SK-N-SH (cell line): ENCODE results near the gene DHX16. TPM values are rescaled to one million over a fixed set of nuclear protein-coding genes. Genes with fewer than 3 reads are reported as not detected.

ENCODE experiments used
- CTCF ChIA-PET: fragments of 300-600, 350-600 bp; formaldehyde crosslinking; extraction: SDS; loops from one replicate; lab custom pipeline; 2021; lab: Yijun Ruan, JAX
- POLR2A ChIA-PET: fragments of 350-600 bp; sonication (Branson Sonifier 250); formaldehyde crosslinking; extraction: SDS; loops from one replicate; lab custom pipeline; 2020; ENCODE audit warnings: antibody characterized with exemption, inconsistent platforms; lab: Yijun Ruan, JAX
- DNase-seq: peaks from one replicate; pipeline ENCODE4 v3.0.0; 2012
- H2AFZ ChIP-seq: fragments of 200-600 bp; sonication (generic); 2 replicates; pipeline ENCODE4 v1.8.1; 2016; ENCODE audit warnings: antibody characterized with exemption, mild to moderate bottlenecking, low read depth
- H3F3A ChIP-seq: fragments of 200-600 bp; sonication (generic); replicated peaks from 2 replicates; pipeline ENCODE3; 2016; ENCODE audit warnings: antibody characterized with exemption, mild to moderate bottlenecking; ENCODE audit not compliant: insufficient read depth
- H3K27ac ChIP-seq, 2 experiments: fragments of 200-500 bp in 1 of 2; fragments of 200-600 bp in 1 of 2; sonication (Bioruptor generic) in 1 of 2; sonication (generic), shearing (Covaris generic) in 1 of 2; 2 replicates each; pipeline versions ENCODE4 v1.5.1 to v1.6.1; 2014 to 2016; ENCODE audit warnings: low read depth in 2 of 2, inconsistent platforms in 1 of 2, low read length in 1 of 2, mild to moderate bottlenecking in 1 of 2, mixed read lengths in 1 of 2
- H3K27me3 ChIP-seq: fragments of 200-600 bp; sonication (generic), shearing (Covaris generic); 2 replicates; pipeline ENCODE4 v1.6.1; 2016; ENCODE audit warnings: mixed run types; ENCODE audit not compliant: insufficient read depth
- H3K36me3 ChIP-seq, 2 experiments: fragments of 200-500 bp in 1 of 2; fragments of 200-600 bp in 1 of 2; sonication (Bioruptor generic) in 1 of 2; sonication (generic) in 1 of 2; replicated peaks in 1 of 2; 2 replicates each; pipeline versions ENCODE3 to v1.5.1; 2014 to 2016; ENCODE audit warnings: low read length in 1 of 2, mild to moderate bottlenecking in 1 of 2; ENCODE audit not compliant: insufficient read depth in 2 of 2, control insufficient read depth in 1 of 2
- H3K4me1 ChIP-seq, 2 experiments: fragments of 200-500 bp in 1 of 2; fragments of 200-600 bp in 1 of 2; sonication (Bioruptor generic) in 1 of 2; sonication (generic), shearing (Covaris generic) in 1 of 2; 2 replicates each; pipeline versions ENCODE4 v1.5.1 to v1.6.1; 2014 to 2016; ENCODE audit warnings: low read depth in 1 of 2, low read length in 1 of 2, mixed run types in 1 of 2; ENCODE audit not compliant: insufficient read depth in 2 of 2, control insufficient read depth in 1 of 2
- H3K4me2 ChIP-seq: fragments of 200-600 bp; sonication (generic), shearing (Covaris generic); 2 replicates; pipeline ENCODE4 v1.6.1; 2017; ENCODE audit warnings: mixed run types
- H3K4me3 ChIP-seq, 2 experiments: fragments of 200-500 bp in 1 of 2; fragments of 200-600 bp in 1 of 2; sonication (Bioruptor generic) in 1 of 2; sonication (generic), shearing (Covaris generic) in 1 of 2; 2 replicates each; pipeline versions ENCODE4 v1.5.1 to v1.8.1; 2014 to 2016; ENCODE audit warnings: low read depth in 2 of 2, inconsistent platforms in 1 of 2, low read length in 1 of 2, mild to moderate bottlenecking in 1 of 2, mixed read lengths in 1 of 2, moderate library complexity in 1 of 2
- H3K79me2 ChIP-seq: fragments of 200-600 bp; sonication (generic); 2 replicates; pipeline ENCODE4 v1.8.1; 2017; ENCODE audit warnings: mild to moderate bottlenecking; ENCODE audit not compliant: insufficient read depth
- H3K9ac ChIP-seq: fragments of 200-600 bp; sonication (generic); 2 replicates; pipeline ENCODE4 v1.6.1; 2017; ENCODE audit warnings: mixed run types
- H3K9me2 ChIP-seq: fragments of 200-600 bp; sonication (generic); 2 replicates; pipeline ENCODE4 v1.6.1; 2017; ENCODE audit warnings: mixed run types
- H3K9me3 ChIP-seq: fragments of 200-600 bp; sonication (generic); 2 replicates; pipeline ENCODE4 v1.6.1; 2017; ENCODE audit warnings: mixed run types, mild to moderate bottlenecking, moderate library complexity
- H4K20me1 ChIP-seq: fragments of 200-600 bp; sonication (generic); 2 replicates; pipeline ENCODE4 v1.6.1; 2017; ENCODE audit warnings: mild to moderate bottlenecking, mixed run types; ENCODE audit not compliant: insufficient read depth
- CHD2 ChIP-seq: fragments of 150-350 bp; IDR thresholded peaks from 2 replicates; pipeline ENCODE4 v1.6.1; 2018; ENCODE audit warnings: low read length; ENCODE audit not compliant: partially characterized antibody
- CTCF ChIP-seq: fragments of 200-600 bp; sonication (generic); IDR thresholded peaks from 2 replicates; pipeline ENCODE4 v1.6.1; 2017; ENCODE audit warnings: antibody characterized with exemption, mild to moderate bottlenecking, moderate library complexity
- GABPA ChIP-seq: IDR thresholded peaks from 2 replicates; pipeline ENCODE4 v1.4.0; 2012; ENCODE audit warnings: low read depth, mild to moderate bottlenecking
- NFIC ChIP-seq: IDR thresholded peaks from 2 replicates; pipeline ENCODE4 v1.4.0; 2012; ENCODE audit warnings: borderline replicate concordance
- NRF1 ChIP-seq: IDR thresholded peaks from 2 replicates; pipeline ENCODE4 v1.6.1; 2012; ENCODE audit warnings: low read depth, mild to moderate bottlenecking, low read length
- REST ChIP-seq: IDR thresholded peaks from 2 replicates; pipeline ENCODE4 v1.6.1; 2012; ENCODE audit warnings: mild to moderate bottlenecking, low read depth, low read length, moderate library complexity
- RFX5 ChIP-seq: IDR thresholded peaks from 2 replicates; pipeline ENCODE4 v1.6.1; 2012; ENCODE audit warnings: mild to moderate bottlenecking, improper control_type of control experiment, low read length
- SIN3A ChIP-seq: IDR thresholded peaks from 2 replicates; pipeline ENCODE4 v1.6.1; 2012; ENCODE audit warnings: low read depth, mild to moderate bottlenecking, low read length, moderate library complexity, borderline replicate concordance
- TEAD4 ChIP-seq: IDR thresholded peaks from 2 replicates; pipeline ENCODE4 v1.4.0; 2012; ENCODE audit warnings: mild to moderate bottlenecking, borderline replicate concordance; ENCODE audit not compliant: insufficient read depth
- USF1 ChIP-seq: IDR thresholded peaks from 2 replicates; pipeline ENCODE4 v1.4.0; 2012; ENCODE audit warnings: low read depth, borderline replicate concordance
- WGBS: methylation state at CpG from one replicate; pipeline ENCODE4 v1.1.6; 2017; ENCODE audit warnings: low lambda C conversion rate; 5-methylcytosine and 5-hydroxymethylcytosine counted together
- polyA plus RNA-seq, 3 experiments: library from polyadenylated mRNA; depleted of rRNA; stranded (reverse); fragments of >200 nt; gene quantifications; 2 replicates each; pipeline ENCODE4 v1.2.3, GENCODE V29; 2012
- TF ChIP-seq, protein P1 (sequence below): IDR thresholded peaks from 2 replicates; pipeline ENCODE4 v1.4.0; 2012; ENCODE audit warnings: low read depth

The DHX16 gene
- polyA plus RNA-seq, 1 of the 3 experiments (the other 2 are of a cell fraction) = 59.8 TPM

DNA sequence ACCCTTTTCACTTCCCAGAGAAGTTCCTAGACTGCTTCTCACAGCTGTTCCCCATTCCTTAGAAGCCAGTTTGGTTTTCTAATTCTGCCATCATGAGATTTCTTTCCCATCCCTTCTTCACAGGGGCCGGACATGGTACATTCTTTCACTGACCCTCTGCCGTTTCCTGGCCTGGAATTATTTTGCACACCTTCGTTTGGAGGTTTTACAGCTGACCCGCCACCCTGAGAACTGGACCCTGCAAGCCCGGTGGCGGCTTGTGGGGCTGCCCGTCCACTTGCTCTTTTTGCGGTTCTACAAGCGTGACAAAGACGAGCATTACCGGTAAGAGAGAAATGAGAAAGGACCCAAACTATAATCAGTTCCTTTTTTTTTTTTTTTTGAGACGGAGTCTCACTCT is 21.7 kb downstream of the DHX16 start:
- no peaks in the 10 kb centered on the region for H3K9me2 ChIP-seq
- DNase-seq = no peak
- H4K20me1 ChIP-seq = no peaks in the 10 kb centered on the region
- peaks cover 25% of the 10 kb centered on the region; the same call in 1 of the 2 replicates for H3K79me2 ChIP-seq
- no peak overlapping the region for H3K4me3 ChIP-seq
- WGBS = 94% methylated on average over 12 of the region's 12 CpGs
- H3K4me2 ChIP-seq = no peak overlapping the region
- CTCF ChIA-PET = interaction anchor here (0.9 to 2.6 kb wide), 3 partner anchors 22 to 80 kb away, joined by 3 to 8 read pairs (median 7); partner anchors contain the start of gene DHX16
- no peak overlapping the region for H2AFZ ChIP-seq
- H3K4me1 ChIP-seq = peaks cover 0 to 6% of the 10 kb centered on the region in 2 experiments; a peak in 2 of 4 replicates
- no peak overlapping the region for H3K27ac ChIP-seq
- H3F3A ChIP-seq = peaks cover 9% of the 10 kb centered on the region
- peaks cover 23 to 32% of the 10 kb centered on the region in 2 experiments for H3K36me3 ChIP-seq
- H3K9me3 ChIP-seq = no peaks in the 10 kb centered on the region
- H3K27me3 ChIP-seq = no peaks in the 10 kb centered on the region
- no peak overlapping the region for H3K9ac ChIP-seq
- TF ChIP-seq NRF1 = no peak
- no peak for TF ChIP-seq RFX5
- TF ChIP-seq TEAD4 = no peak
- TF ChIP-seq CHD2 = no peak
- no peak for TF ChIP-seq CTCF
- no peak for TF ChIP-seq USF1
- no peak for TF ChIP-seq SIN3A
- no peak for TF ChIP-seq REST
- no peak for TF ChIP-seq GABPA
- TF ChIP-seq NFIC = no peak
- TF ChIP-seq, protein P1, sequence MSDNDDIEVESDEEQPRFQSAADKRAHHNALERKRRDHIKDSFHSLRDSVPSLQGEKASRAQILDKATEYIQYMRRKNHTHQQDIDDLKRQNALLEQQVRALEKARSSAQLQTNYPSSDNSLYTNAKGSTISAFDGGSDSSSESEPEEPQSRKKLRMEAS = no peak
- POLR2A ChIA-PET = interaction anchor here (1.4 kb wide), 1 partner anchor 10 kb away, joined by 3 read pairs; no protein-coding TSS in a partner anchor
